HG03520 (cell line): ENCODE results near the gene CHRM2.

Experiments used
- ATAC-seq: cut with Tn5 transposase; IDR thresholded peaks from one replicate; pipeline ENCODE4 v1.9.1; 2021; ENCODE audit warnings: mild to moderate bottlenecking, moderate library complexity; ENCODE audit not compliant: unreplicated experiment

Gene CHRM2

GRCh38 chr7:137018468-137018867, 150.0 kb downstream of the CHRM2 start:
- no peak for ATAC-seq

GRCh38 chr7:137020351-137020750, 151.9 kb downstream of the CHRM2 start:
- ATAC-seq, result no peak

DNA sequence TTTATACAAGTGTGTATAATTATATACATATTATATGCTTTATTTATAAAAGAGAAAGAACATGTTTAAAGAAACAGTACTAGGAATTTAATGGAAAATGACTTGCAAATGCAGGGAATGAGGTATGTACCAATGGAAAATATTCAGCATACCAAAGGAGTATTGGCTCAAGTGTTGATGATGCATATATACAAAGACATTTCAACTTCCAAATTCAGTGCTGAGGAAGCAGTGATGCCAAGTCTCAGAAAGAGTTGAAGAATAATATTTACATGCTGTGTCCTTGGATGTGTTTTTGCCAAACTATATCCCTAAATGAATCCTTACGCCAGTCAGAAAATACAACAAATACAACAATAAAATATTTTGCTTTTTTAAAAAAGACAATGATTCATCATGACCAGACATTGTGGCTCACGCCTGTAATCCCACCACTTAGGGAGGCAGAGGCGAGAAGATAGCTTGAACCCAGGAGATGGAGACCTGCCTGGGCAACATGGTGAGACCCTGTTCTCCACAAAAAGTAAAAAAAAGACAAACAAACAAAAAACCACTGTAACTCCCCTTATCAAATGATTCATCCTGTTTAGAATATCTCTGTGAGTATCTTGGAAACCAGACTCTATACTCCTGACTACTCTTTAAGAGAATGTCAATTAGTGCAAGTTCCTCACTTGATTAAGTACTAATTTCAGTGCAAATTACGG, 157.2 kb downstream of the CHRM2 start:
- ATAC-seq, result no peak

GRCh38 chr7:137026176-137026500, 157.7 kb downstream of the CHRM2 start:
- ATAC-seq, result no peak

DNA sequence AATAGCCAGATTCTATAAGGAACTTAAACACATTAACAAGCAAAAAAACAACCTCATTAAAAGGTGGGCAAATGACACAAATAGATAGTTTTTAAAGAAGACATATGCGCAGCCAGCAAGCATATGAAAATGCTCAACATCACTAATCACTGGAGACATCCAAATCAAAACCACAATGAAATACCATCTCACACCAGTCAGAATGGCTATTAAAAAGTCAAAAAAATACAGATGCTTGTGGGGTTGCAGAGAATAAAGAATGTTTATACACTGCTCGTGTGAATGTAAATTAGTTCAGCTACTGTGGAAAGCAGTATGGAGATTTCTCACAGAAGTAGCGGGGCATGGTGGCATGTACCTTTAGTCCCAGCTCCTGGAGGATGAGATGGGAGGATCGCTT, 164.0 kb downstream of the CHRM2 start:
- no peak for ATAC-seq

- no peak for ATAC-seq
Measured at GRCh38 chr7:137036768-137037167, 168.3 kb downstream of the CHRM2 start.

GRCh38 chr7:137038706-137039105, 170.3 kb downstream of the CHRM2 start:
- ATAC-seq, result no peak

DNA sequence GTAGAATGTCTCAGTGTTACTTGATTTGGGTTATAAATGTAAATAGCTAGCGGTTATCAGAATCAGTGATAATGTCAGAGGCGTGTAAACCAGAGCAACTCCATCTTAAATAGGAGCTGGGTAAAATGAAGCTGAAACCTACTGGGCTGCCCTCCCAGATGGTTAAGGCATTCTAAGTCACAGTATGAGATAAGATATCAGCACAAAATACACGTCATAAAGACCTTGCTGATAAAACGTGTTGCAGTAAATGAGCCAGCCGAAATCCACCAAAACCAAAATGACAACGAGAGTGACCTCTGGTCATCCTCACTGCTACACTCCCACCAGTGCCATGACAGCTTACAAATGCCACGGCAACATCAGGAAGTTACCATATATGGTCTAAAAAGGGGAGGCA, 172.3 kb downstream of the CHRM2 start:
- ATAC-seq, result no peak

DNA sequence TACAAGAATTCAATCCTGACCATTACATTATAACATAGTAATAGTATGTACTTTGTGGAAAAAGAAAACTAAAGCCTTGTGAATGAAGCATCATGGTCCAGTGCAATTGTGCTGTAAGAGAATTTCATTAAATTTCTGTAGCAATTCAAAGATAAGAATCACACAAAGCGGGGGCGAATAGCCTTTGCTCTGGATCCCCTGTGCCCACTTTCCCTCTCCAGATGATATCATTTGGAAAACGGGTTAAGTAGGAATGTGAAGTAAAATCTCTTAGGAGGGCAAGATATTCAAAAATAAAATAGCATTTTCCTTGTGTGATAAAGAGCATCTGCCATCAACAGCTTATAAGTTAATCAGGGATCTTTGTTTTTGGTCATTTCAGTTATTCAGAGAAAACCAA, 177.1 kb downstream of the CHRM2 start:
- ATAC-seq, result no peak

DNA sequence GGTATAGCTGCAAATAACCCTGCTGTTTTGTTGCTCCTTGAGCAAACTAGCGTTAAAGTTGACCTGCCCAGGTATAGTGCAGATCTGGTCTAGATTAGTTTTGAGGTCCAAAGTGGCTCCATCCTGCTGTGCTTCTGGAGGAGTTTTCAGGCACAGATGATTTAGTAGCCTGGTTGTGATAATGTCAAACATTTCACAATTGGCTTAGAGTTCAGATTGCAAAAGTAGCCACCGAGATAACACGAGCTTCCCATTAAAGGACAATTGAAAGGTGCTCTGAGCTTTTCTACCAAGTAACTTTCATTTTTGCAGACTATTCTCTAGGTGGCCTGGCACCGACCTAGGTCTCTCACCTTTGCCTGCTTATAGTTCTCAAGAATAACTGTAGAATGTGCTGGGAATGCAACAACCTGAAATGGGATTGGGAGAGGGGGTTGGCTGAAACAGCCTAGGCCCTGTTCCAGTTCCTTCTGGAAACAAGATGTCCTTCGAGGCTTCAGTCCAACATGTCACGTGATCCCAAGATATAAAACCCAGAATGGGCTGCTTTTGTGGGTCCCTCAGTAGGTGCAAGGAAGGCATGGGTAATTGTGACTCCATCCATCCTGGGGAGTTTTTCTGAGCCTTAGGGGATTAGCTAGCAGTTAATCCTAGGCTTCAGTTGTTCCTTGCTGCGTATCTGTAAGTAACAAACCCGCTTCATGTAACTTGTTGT, 201.0 kb downstream of the CHRM2 start:
- no peak for ATAC-seq
